HG03039 (cell line): ENCODE data around the gene TBC1D9.

Source experiments
- ATAC-seq: cut with Tn5 transposase; IDR thresholded peaks from one replicate; pipeline ENCODE4 v1.9.1; 2021; ENCODE audit warnings: mild to moderate bottlenecking, moderate library complexity; ENCODE audit not compliant: unreplicated experiment

The TBC1D9 gene

DNA sequence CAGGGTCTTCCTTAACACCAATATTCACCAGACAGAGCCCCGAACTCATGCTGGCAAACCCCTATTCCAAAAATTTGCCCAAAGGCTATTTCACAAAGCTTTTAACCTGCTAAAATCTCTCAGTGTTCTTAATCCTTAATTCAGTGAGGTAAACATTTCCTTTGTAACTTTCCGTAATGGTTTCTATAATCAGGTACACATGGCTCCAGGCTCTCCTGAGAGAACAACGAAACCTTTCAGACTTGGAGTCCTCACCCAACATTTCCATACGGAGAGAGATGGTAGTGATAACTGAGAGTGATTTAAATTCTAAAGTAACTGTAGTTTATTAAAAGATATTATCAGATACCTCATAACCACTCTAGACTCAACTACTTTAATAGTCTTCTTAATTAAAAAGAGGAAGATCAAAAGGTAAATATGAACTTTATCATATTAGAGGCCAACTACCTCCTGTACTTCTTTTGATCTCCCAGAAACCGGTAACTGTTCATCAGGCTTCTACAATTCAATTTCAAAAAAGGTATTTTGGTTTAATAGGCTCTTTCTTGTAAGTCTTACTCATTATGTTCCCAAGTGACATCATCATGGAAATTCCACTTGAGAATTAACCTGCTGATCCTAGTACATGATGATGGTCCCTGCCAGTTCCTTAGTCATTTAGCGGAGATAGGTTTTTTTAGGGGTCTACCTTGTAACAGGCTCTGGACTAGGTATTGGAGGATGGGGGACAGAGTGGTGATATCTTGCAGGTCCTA, 96.1 kb downstream of the TBC1D9 start:
- ATAC-seq, result no peak

DNA sequence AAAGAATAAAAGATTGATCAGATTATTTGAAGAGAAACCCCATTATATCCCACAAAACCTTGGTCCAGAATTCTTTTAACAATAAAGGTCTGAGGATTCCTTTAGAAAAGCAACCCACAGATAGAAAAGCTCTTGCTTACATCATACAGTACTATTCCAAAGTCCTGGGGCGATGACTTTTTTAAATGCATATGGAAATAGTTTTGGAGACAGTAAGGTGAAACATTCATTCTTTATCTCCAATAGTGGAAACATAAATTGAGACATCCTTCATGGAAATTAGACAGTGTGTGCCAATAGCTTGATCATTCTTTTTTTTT, 101.7 kb downstream of the TBC1D9 start:
- ATAC-seq, result no peak

DNA sequence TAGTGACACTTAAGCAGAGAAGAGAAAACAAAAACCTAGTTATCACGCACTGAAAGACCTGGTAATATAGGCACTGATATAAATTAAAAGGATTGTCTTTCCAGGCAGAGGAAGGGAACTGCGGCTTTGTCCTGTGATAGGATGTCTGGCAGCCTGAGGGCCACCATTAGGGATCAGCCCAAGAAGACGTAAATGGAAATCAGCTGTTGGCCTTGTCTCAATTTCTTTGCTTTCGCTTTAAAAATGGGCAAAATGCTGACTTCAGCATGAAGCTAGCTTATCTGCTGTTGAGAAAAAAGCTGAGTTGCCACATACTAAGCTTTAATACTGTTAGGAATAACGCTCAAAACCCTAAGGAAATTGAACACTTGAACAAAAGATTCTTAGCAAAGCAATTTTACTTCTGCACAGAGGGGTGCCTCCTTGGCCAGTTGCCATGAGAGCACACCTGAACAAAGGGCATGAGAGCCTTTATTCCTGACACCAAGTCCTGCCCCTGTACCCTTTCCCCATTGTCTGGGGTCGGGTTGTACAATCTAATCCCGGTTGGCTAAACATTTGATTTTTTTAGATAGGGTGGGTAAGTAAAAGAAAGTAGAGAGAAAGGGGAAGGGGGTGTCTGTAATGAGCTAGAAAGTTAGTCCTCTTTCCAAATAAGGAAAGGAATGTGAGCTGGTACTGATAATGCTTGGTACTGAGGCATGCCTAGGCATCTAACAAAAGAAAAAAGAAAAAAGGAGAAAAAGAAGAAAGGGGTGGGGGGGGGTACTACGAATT, 102.3 kb downstream of the TBC1D9 start:
- ATAC-seq, result no peak

DNA sequence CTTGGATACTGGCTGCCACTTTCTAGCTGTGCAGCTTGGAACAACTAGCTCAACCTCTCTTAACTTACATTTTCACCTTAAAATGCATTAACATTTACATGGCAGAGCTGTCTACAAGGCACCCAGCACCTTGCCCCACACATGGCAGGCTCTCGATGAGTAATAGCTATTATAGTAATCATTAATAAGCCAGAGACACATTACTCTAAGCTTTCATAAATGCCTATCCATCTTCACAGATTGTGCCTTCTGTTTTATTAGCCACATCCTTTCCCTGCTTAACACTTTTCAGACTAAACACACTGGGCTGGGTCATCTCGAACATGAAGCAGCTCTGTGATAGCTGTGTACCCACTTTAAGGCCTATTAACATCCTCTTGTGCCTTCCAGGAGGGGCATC, 103.6 kb downstream of the TBC1D9 start:
- no peak for ATAC-seq

DNA sequence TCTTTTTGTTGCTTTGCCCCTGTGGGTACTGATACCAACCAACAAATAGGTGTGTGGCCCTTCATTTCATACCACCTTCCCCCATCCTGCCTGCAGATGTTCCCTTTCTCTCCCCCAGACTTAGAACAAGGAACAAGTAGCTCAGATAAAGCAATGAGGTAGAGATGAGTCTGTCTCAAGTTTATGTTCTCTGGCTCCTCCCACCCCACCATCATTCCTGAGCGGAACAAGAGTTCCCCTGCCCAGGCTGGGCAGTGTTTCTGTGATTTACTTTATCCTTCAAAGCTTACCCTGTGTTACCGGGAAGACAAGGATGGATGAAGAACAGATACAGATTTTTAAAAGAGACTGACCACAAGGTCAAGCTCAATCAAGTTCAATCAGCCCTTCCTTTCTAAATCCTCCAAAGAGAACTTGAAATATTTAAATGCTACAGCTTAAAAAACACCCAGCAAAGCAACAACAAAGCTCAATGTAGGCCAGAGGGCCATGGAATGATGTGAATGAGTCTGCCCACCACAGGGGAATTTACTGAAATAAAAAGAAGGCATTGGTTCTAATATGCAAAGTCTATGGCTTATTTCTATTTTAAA, 107.4 kb downstream of the TBC1D9 start:
- ATAC-seq, result no peak

DNA sequence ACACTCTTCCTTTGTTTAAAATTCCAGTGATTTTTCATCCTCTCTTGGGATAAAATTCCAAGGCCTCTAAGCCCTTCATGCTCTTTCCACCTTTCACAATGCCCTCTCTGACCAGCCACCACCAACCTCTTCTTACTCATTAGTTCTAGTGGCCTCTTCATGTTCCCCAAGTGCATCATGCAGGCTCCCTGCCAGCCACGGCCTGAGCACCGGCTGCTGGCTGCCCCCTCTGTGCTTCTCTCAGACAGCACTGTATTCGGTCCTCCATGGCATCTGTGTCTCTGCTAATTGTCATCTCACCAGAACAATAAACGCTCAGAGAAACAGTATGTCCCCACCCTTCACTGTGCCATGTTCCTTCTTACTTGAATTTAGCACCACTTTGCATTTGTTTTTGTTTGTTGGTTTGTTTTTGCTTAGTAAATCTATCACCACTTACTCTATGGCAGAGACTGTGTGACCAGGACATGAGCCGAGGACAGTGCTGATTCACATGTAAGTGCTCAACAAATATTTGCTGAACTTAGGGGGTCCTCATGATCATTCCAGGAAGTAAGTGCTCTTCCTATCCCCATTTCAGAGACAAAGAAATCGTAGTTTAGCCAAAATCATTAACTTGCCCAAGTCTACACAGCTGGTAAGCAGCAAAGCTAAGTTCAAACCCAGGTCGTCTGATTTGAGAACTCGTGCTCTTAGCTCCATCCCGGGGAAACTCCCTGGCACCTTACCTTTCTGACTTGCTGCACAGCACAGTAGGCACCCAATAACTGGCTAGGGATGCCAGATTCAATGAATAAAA, 110.4 kb downstream of the TBC1D9 start:
- no peak for ATAC-seq

DNA sequence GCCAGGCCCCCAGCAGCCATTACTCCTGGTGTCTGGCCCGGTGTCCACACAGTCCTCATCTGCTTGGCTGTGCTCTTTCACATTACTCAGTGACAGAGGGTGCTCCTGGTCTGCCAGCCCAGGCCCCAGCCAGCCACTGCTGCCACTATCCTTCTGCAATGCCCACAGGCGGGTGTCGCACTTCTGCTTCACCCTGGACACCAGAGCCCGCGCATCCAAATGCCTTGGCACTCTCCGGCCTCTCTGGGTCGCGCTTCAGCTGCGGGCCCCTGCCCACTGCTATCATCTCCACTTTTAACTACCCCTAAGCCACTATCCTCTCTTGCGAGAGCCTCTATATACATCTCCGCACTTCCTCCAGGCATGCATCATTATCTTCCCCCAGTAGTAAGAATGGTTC, 111.0 kb downstream of the TBC1D9 start:
- no peak for ATAC-seq

DNA sequence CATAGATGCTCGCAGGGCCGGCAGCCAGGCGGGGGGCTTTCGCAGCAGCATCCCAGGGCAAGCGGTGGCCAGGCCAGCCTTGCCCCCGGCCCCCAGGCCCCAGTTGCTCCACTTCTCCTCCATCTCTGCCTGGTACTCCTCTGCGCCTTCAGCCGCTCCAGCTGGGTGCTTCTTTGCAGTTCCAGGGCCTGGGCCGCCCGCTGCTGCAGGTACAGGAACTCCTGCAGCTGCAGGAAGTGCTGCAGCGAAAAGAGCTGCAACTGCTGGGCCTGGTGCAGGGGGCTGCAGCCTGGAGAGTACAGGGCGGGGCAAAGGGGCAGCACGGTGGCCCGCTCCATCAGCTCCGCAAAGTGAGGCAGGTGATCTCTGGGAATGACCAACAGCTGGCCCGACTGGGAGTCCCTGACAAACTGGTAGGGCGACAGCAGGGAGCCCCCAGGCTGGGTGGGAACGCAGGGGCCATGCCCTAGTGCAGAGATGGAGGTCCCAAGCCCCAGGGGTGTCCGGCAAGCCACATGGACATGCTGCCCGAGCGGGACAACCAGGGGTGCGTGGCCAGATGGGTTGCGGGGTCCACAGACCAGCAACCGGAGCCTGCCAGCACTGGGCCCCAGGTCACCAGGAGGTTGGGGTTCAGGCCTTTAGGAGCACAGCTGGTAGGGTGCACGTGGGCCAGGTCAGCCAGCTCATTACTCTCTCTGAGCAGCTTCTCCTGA, 111.6 kb downstream of the TBC1D9 start:
- ATAC-seq, result no peak

DNA sequence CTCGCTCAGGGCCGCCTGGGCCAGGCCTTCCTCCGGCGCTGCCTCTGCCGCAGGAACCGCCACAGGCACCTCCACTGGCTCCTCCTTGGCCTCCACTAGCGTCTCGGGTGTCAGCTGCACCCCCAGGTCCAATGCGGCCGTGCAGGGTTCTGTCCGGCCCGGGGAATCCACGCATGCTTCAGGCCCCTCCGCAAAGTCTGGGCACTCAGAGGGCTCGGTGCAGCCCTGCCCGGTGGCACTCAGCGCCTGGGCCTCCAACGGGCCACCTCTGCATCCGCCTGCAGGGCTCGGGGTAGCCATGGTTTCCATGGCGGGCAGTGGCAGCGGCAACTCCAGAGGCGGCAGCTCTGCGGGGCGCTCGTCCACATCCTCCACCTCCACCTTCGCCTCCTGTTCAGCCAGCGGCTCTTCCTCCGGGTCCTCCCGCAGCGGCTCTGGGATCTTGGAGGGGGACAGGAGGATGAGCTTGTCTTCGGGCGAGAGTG, 112.6 kb downstream of the TBC1D9 start:
- ATAC-seq, result no peak

DNA sequence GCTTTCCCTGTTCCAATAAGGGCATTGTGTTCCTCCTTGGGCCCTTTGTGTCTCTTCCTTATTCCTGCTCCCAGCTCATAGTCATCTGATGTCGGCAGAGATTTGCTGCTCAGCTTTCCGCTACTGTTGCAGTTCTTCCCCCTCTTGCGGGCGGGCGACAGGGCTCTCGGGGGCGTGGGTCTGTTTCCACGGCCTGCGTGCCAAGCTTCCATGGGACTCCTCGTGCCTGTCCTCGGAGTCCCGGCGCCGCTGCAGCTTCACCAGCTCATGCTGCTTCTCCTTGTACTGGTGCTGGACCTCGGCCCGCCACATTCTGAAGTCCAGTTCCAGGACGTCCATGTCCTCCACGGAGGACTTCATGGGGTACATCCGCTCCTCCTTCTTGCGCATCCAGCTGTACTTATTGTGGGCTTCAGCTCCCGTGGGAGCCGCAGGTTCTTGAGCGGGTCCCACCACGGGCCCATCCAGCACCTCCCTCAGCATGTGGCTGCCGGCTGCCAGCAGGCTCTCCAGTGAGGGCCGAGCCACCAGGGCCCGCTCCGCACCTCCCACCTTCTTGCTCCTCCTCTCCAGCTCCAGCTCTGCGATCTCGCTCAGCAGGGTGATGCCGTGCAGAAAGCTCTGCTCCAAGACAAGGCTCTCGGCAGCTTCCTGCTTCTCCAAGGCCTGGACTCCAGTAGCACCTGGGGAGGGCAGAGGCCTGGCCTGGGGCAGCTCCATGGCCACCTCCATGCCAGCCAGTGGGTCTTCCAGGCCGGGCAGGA, 113.3 kb downstream of the TBC1D9 start:
- ATAC-seq, result no peak

DNA sequence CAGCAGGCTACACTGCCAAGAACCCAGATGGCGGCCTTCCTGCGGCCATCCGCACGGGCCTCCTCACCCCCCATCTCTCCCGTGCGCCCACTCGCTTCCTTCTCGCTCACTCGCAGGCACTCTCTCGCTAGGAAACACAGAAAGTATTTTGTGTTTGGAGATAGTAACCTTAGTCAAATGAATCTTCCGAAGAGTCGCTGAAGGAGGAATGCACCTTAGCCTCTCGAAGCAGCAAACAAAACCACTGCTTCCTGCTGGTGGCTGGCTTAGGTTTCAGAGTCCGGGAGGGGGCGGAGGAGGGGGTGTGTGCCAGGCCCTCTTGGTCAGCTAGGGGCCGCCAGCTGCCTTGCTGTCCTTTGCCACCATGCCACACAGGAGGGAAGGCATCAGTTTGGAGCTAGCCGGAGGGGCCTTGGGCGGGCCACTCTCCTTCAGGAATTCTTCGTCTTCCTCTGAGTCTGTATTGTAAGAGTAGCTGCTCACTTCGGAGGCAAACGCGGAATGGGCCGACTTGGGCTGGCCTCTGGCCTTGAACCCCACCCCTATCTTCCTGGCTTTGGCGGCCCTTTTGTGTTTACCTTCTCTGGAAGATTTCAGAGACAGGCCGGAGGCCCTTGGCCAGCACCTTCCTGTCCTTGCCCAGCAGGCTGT, 114.3 kb downstream of the TBC1D9 start:
- ATAC-seq, result no peak

DNA sequence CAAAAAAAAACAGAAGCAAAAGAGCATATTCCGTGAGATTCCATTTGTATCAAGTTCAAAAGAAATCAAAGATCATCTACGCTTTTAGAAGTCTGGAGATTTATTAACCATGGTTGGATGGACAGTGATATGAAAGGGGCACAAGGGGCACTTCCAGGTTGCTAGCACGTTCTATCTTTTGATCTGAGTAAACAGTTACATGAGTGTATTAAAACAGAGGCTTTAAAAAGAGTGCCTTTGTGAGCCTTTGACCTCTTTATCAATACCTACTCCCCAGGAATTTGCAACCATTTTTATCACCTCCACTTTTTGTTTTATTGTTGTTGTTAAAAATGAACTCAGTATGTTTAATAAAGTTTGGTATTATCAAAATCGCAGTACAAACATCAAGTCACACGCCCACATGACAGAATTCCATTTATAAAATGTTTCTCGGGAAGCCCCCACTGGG, 115.1 kb downstream of the TBC1D9 start:
- no peak for ATAC-seq

DNA sequence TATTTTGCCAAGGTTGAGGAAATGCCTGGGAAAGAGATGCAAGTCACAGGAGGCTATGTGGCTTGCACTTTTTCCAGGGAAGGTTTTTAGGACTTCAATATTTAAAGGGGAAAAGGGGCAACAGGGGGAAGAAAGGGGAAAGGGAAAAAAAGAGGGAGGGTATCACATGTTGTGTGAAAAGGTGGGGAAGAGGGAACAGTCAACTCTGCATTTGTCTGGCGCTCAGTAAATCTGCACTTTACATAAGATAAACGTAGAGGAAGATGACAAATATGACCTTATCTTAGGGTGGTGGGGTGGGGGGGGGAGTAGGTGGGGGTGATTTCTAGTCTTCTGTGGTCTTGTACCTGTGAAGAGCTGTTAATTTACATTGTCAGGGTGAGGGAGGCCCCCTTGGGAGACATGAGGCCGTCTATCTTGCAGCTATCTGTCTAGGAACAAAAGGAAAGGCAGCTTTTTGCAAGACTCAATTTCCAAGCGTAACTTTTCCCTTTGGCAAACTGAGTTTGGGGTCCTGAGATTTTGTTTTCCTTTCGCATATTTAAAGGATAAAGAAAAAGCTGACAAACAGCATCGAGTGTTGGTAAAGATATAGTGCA, 115.9 kb downstream of the TBC1D9 start:
- ATAC-seq, result no peak

DNA sequence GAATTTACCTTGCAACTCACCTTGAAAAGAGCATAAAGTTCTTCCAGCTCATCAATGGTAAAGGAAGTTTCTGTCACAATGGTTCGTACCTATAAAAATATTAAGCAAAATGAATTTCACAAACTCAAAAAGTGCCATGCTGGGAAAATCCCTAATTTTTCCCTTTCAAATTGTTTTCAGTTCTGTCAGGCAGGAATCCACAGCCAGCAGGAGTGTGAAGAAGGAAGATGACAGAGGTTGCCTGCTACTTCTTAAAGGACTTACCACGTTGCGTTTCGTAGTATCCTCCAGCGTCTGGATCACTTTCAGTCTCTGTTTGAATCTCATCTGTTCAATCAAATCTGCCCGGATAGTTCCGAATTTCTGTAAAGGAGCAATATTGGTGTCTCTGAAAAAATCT, 117.1 kb downstream of the TBC1D9 start:
- no peak for ATAC-seq

DNA sequence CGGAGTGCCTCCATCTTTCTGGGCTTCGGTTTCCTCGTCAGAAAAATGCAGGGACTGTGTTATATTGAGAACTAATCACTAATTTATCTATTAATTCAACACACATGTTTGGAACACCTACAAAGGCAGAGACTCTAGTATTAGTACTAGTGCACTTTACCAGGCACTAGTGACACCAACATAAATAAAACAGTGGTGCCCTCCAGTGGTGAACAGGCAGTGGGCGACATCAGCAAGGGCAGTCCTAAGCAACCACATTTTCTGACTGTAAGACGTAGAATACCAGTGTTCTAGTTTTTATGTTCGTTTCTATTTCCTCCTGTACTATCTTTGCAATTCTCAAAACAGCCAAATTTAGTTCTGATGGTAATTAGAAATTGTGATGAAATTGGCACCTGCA, 118.3 kb downstream of the TBC1D9 start:
- peak; percentile 71 for ATAC-seq

DNA sequence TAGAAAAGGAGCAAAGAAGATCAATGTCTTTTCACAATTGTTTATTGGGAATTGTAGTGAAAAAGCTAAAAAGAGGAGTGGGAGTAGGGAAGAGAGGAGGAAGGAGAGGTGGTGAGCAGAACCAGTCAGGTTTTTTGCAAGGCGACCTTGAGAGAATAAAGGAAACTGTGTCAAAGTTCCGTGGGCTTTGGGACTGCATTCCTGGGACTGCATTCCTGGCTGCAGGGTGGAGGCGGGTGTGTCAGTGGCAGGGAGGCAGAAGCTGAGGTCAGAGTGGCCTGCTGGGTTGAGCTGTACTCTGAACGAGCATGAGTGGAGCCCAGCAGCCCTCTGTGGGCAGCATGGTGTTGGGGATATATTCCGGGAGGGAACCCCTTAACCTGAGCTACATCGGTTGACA, 120.6 kb downstream of the TBC1D9 start:
- no peak for ATAC-seq

DNA sequence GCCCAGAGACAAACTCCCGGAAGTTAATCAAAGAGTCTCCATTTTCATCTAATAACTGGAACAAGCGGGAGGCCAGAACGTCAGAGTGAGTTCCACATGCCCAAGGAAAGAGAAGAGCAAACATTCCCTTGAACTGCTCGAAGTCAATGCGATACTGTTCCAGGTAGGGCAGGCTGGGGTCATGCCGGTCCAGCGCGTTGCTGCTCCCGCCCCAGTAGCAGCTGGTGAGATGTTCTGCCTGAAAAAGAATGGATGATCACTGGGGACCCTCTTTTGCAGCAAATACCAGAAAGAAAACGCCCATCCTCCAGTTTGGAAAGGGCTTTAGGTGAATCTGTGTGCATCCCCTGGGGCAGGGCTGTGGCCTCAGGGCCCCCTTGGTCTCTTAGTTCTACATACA, 122.2 kb downstream of the TBC1D9 start:
- ATAC-seq, result no peak

DNA sequence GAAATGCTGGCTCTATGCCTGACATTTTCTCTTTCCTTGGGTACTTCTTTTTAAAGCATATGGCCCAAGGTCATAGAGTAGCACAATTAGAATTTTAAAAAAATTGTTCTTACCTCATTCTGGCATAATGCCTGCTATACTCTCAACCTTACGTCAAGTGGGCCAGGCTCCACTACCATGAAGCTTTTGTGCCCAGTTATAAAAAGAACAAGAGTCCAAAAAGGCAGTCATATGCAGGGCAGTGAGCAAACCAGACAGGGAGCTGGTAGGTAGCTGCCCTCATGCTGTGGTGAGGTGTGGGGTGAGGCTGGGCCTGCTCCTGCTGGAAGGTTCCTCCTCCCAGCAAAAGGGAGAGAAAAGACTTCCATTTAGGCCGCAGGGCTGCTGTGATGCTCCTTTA, 123.1 kb downstream of the TBC1D9 start:
- no peak for ATAC-seq

DNA sequence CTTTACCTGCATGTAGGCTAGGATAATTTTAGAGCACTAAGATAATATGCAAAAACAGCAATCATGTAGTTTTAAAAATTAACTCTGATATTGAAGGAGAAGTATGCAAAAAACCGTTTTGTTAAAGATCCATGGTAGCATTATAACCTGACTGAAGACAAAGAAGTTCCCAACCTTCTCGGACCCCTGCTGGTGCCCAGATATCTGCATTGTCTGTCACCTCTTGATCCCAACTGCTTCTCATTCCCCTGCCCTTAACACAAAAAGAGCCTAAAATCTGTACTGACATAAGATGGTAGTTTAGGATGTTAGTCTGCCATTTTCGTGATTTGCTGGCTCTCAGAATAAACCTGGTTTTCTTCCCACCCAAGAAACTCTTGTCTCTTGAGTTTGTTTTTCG, 125.9 kb downstream of the TBC1D9 start:
- no peak for ATAC-seq
